ENCODE data around the gene WDR35.
"Not testable (repeated sequence)": the region's sequence is repeated elsewhere in the genome, so short reads cannot be mapped to it uniquely, and the experiment has no call there.

The WDR35 gene

DNA sequence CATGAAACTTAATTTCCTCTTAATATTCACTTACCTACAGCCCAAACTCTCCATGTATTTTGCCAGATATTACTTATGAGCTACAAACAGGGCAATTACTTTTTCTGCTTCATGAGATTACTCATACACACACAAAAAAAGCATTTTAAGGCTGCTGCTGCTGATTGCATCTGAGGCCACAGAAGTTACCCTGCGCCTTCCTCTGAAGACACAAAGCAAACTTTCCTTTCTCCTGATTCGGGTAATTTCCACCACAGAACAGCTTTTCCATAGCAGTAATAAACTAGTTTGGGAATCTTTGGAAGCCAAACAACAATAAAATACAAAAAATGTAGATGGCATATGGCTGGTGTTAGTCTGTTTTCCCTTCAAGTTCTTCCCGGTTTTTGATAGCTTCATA, 94.4 kb downstream of the WDR35 start:
- ChIA-PET CTCF (no interaction called here), POLR2A (no interaction called here)
- no peak overlapping the region for H3K4me3 ChIP-seq (ENCODE audit: control insufficient read depth in 1 of 7, extremely low read depth in 1 of 7, insufficient read depth in 4 of 7, low read depth in 2 of 7, low read length in 6 of 7)
- peak overlapping the region in 1 of 2 experiments; percentile 50 for H3K27ac ChIP-seq (ENCODE audit: insufficient read depth in 1 of 2, low read depth in 1 of 2, low read length in 2 of 2, poor library complexity in 1 of 2, severe bottlenecking in 2 of 2)
- H3K36me3 ChIP-seq (ENCODE audit: control insufficient read depth in 4 of 4, insufficient read depth in 4 of 4, low read length in 3 of 4), result peaks cover 0 to 3% (median 1%) of the 10 kb centered on the region in 4 experiments
- WGBS (ENCODE audit: insufficient coverage), result no CpG with 5 or more reads among the region's 3 CpGs
- no peak for DNase-seq
- H3K9me3 ChIP-seq (ENCODE audit: control extremely low read depth in 1 of 5, control insufficient read depth in 4 of 5, insufficient read depth in 2 of 5, low read depth in 1 of 5, low read length in 4 of 5), result no peaks in the 10 kb centered on the region
- H3K27me3 ChIP-seq (replicated peaks in 2 of 5; ENCODE audit: control insufficient read depth in 4 of 5, insufficient read depth in 5 of 5, low read length in 4 of 5), result no peaks in the 10 kb centered on the region
- H3K4me1 ChIP-seq (ENCODE audit: control extremely low read depth in 1 of 4, control insufficient read depth in 4 of 4, insufficient read depth in 4 of 4, low read length in 3 of 4), result peaks cover 13 to 38% (median 29%) of the 10 kb centered on the region in 4 experiments

DNA sequence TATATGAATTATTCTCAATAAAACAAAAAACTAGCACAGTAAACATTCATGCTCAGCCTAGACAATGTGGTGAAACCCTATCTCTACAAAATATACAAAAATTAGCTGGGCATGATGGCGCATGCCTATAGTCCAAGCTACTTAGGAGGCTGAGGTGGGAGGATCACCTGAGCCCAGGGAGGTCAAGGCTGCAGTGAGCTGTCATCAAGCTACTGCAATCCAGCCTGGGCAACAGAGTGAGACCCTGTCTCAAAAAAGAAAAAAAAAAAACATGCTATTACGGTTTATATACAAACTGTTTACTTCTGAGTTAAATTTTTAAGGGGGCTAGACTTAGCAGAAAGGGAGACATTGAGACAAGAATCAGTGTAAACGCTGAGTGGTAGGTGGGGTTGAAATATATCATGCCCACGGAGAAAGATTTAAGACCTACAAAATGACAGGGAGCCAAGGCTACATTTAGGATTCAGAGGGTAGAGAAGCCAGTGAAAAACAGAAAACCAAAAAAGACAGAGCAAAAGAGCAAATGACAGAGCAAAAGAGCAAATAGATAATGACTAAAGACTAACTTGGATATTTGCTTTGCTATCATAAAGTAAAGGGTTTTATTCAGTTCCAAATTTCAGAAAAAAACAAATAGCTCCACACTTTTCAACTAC, 95.6 kb downstream of the WDR35 start:
- no peak overlapping the region for H3K27ac ChIP-seq (ENCODE audit: insufficient read depth in 1 of 2, low read depth in 1 of 2, low read length in 2 of 2, poor library complexity in 1 of 2, severe bottlenecking in 2 of 2)
- H3K36me3 ChIP-seq (ENCODE audit: control insufficient read depth in 4 of 4, insufficient read depth in 4 of 4, low read length in 3 of 4), result peaks cover 0 to 3% (median 1%) of the 10 kb centered on the region in 4 experiments
- no peak for DNase-seq
- POLR2A ChIA-PET, result no interaction called here
- H3K9me3 ChIP-seq (ENCODE audit: control extremely low read depth in 1 of 5, control insufficient read depth in 4 of 5, insufficient read depth in 2 of 5, low read depth in 1 of 5, low read length in 4 of 5), result no peaks in the 10 kb centered on the region
- no peaks in the 10 kb centered on the region for H3K27me3 ChIP-seq (replicated peaks in 2 of 5; ENCODE audit: control insufficient read depth in 4 of 5, insufficient read depth in 5 of 5, low read length in 4 of 5)
- H3K4me1 ChIP-seq (ENCODE audit: control extremely low read depth in 1 of 4, control insufficient read depth in 4 of 4, insufficient read depth in 4 of 4, low read length in 3 of 4), result peaks cover 4 to 29% (median 20%) of the 10 kb centered on the region in 4 experiments
- no peak overlapping the region for H3K4me3 ChIP-seq (ENCODE audit: control insufficient read depth in 1 of 7, extremely low read depth in 1 of 7, insufficient read depth in 4 of 7, low read depth in 2 of 7, low read length in 6 of 7)
- 100% methylated on average over 3 of the region's 4 CpGs for WGBS (ENCODE audit: insufficient coverage)
- CTCF ChIA-PET, result no interaction called here

DNA sequence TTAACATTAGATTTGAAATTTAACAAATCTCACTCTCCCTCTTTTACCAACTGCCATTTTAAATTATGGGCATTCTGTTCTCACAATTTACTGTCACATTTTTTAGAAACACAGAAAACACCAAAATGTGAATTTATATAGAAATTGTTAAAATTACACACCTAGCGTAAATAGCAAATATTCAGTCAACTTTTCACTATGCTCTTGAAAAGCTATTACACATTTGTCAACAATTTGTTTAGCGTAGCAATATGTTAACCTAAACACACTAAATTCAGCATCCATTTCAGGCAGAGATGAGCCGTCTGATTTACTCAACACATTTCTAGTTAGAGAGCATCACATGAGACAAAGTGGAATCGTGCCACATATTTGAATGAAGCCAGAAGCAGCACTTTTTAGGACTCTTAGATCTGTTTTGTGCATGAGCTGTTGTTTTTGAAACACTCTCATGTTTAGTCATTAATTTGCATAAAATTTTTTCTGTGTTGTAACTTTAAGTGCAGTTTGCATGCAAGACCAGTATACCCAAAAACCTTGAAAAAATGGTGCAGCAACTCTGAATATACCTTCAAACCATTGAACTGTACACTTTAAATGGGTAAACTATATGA, 96.3 kb downstream of the WDR35 start:
- Histone ChIP-seq H3K27ac (ENCODE audit: insufficient read depth in 1 of 2, low read depth in 1 of 2, low read length in 2 of 2, poor library complexity in 1 of 2, severe bottlenecking in 2 of 2) (no peak overlapping the region), H3K4me1 (ENCODE audit: control extremely low read depth in 1 of 4, control insufficient read depth in 4 of 4, insufficient read depth in 4 of 4, low read length in 3 of 4) (peaks cover 0 to 24% (median 15%) of the 10 kb centered on the region in 4 experiments), H3K36me3 (ENCODE audit: control insufficient read depth in 4 of 4, insufficient read depth in 4 of 4, low read length in 3 of 4) (peaks cover 0 to 3% (median 1%) of the 10 kb centered on the region in 4 experiments), H3K9me3 (ENCODE audit: control extremely low read depth in 1 of 5, control insufficient read depth in 4 of 5, insufficient read depth in 2 of 5, low read depth in 1 of 5, low read length in 4 of 5) (no peaks in the 10 kb centered on the region), H3K27me3 (replicated peaks in 2 of 5; ENCODE audit: control insufficient read depth in 4 of 5, insufficient read depth in 5 of 5, low read length in 4 of 5) (no peaks in the 10 kb centered on the region), H3K4me3 (ENCODE audit: control insufficient read depth in 1 of 7, extremely low read depth in 1 of 7, insufficient read depth in 4 of 7, low read depth in 2 of 7, low read length in 6 of 7) (no peak overlapping the region)
- WGBS (ENCODE audit: insufficient coverage), result 100% methylated on average over 3 of the region's 4 CpGs
- CTCF ChIA-PET, result no interaction called here
- POLR2A ChIA-PET, result no interaction called here
- no peak for DNase-seq

DNA sequence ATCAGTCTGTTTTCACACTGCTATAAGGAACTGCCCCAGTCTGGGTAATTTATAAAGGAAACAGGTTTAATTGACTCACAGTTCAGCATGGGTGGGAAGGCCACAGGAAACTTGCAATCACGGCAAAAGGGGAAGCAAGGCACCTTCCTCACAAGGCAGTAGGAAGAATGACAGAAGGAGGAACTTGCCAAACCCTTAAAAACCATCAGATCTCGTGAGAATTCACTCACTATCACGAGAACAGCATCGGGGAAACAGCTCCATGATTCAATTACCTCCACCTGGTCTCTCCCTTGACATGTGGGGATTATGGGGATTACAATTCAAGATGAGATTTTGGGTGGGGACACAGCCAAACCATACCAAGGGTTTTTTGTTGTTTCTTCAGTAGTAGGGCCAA, 97.9 kb downstream of the WDR35 start:
- H3K27ac ChIP-seq (ENCODE audit: insufficient read depth in 1 of 2, low read depth in 1 of 2, low read length in 2 of 2, poor library complexity in 1 of 2, severe bottlenecking in 2 of 2); POLR2A ChIA-PET; H3K36me3 ChIP-seq (ENCODE audit: control insufficient read depth in 4 of 4, insufficient read depth in 4 of 4, low read length in 3 of 4); H3K9me3 ChIP-seq (ENCODE audit: control extremely low read depth in 1 of 5, control insufficient read depth in 4 of 5, insufficient read depth in 2 of 5, low read depth in 1 of 5, low read length in 4 of 5); H3K27me3 ChIP-seq (replicated peaks in 2 of 5; ENCODE audit: control insufficient read depth in 4 of 5, insufficient read depth in 5 of 5, low read length in 4 of 5); H3K4me3 ChIP-seq (ENCODE audit: control insufficient read depth in 1 of 7, extremely low read depth in 1 of 7, insufficient read depth in 4 of 7, low read depth in 2 of 7, low read length in 6 of 7): not testable (repeated sequence)
- WGBS (ENCODE audit: insufficient coverage), result no CpG with 5 or more reads among the region's 4 CpGs
- DNase-seq, result peak; percentile 84 to 97 (median 94)
- H3K4me1 ChIP-seq (ENCODE audit: control extremely low read depth in 1 of 4, control insufficient read depth in 4 of 4, insufficient read depth in 4 of 4, low read length in 3 of 4), result peaks cover 0 to 14% (median 7%) of the 10 kb centered on the region in 4 experiments
- CTCF ChIA-PET, result interaction anchor here (1.1 kb wide), 1 partner anchor 531 kb away, joined by 3 read pairs; no protein-coding TSS in a partner anchor

DNA sequence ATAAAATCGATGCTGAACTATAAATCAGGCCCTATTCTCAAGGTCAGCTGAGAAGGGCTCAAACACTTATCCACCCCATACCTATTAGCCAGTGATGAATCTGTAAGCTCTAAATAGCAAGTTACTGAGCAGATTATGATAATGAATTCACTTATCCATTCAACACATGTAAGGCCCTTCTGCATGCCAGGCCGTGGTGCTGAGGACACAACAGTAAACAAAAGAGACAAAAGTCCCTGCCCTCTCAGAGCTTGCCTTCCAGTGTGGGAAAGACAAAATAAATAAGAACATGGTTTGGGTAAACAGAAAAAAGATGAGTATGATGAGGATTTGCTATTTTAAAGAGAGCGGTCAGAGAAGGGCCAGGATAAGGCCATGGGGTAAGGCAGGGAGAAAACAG, 99.8 kb downstream of the WDR35 start:
- 100% methylated on average over 1 of the region's 3 CpGs for WGBS (ENCODE audit: insufficient coverage)
- Histone ChIP-seq H3K4me1 (ENCODE audit: control extremely low read depth in 1 of 4, control insufficient read depth in 4 of 4, insufficient read depth in 4 of 4, low read length in 3 of 4) (peaks cover 0 to 11% (median 7%) of the 10 kb centered on the region in 4 experiments), H3K9me3 (ENCODE audit: control extremely low read depth in 1 of 5, control insufficient read depth in 4 of 5, insufficient read depth in 2 of 5, low read depth in 1 of 5, low read length in 4 of 5) (no peaks in the 10 kb centered on the region), H3K4me3 (ENCODE audit: control insufficient read depth in 1 of 7, extremely low read depth in 1 of 7, insufficient read depth in 4 of 7, low read depth in 2 of 7, low read length in 6 of 7) (no peak overlapping the region), H3K36me3 (ENCODE audit: control insufficient read depth in 4 of 4, insufficient read depth in 4 of 4, low read length in 3 of 4) (peaks cover 0 to 3% (median 0%) of the 10 kb centered on the region in 4 experiments), H3K27ac (ENCODE audit: insufficient read depth in 1 of 2, low read depth in 1 of 2, low read length in 2 of 2, poor library complexity in 1 of 2, severe bottlenecking in 2 of 2) (no peak overlapping the region), H3K27me3 (replicated peaks in 2 of 5; ENCODE audit: control insufficient read depth in 4 of 5, insufficient read depth in 5 of 5, low read length in 4 of 5) (no peaks in the 10 kb centered on the region)
- ChIA-PET POLR2A (no interaction called here), CTCF (no interaction called here)
- DNase-seq, result no peak

DNA sequence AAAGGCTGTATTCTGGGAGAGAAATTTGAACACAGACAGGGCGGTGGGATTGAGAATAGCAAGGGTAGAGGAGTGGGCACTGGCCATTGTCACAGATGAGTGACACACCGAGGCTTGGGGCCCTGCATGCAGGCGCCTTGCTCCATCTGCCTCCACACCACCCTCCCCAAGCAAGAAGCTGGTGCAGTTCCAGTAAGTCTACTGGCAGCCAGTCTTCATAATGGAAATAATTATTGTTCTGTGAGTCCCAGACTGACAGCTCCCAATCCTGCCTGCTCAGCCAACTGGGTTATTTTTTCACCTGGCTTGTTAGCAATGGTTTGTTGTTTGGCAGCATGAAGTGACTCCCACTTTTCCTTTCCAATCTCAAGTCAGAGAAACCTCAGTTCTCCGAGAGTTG, 101.1 kb downstream of the WDR35 start:
- Histone ChIP-seq H3K9me3 (ENCODE audit: control extremely low read depth in 1 of 5, control insufficient read depth in 4 of 5, insufficient read depth in 2 of 5, low read depth in 1 of 5, low read length in 4 of 5) (no peaks in the 10 kb centered on the region), H3K27ac (ENCODE audit: insufficient read depth in 1 of 2, low read depth in 1 of 2, low read length in 2 of 2, poor library complexity in 1 of 2, severe bottlenecking in 2 of 2) (no peak overlapping the region), H3K27me3 (replicated peaks in 2 of 5; ENCODE audit: control insufficient read depth in 4 of 5, insufficient read depth in 5 of 5, low read length in 4 of 5) (no peaks in the 10 kb centered on the region), H3K4me3 (ENCODE audit: control insufficient read depth in 1 of 7, extremely low read depth in 1 of 7, insufficient read depth in 4 of 7, low read depth in 2 of 7, low read length in 6 of 7) (no peak overlapping the region), H3K36me3 (ENCODE audit: control insufficient read depth in 4 of 4, insufficient read depth in 4 of 4, low read length in 3 of 4) (peaks cover 0 to 2% (median 0%) of the 10 kb centered on the region in 4 experiments), H3K4me1 (ENCODE audit: control extremely low read depth in 1 of 4, control insufficient read depth in 4 of 4, insufficient read depth in 4 of 4, low read length in 3 of 4) (peaks cover 0 to 11% (median 7%) of the 10 kb centered on the region in 4 experiments)
- WGBS (ENCODE audit: insufficient coverage), result 94% methylated on average over 2 of the region's 4 CpGs
- ChIA-PET CTCF (no interaction called here), POLR2A (no interaction called here)
- DNase-seq, result no peak

DNA sequence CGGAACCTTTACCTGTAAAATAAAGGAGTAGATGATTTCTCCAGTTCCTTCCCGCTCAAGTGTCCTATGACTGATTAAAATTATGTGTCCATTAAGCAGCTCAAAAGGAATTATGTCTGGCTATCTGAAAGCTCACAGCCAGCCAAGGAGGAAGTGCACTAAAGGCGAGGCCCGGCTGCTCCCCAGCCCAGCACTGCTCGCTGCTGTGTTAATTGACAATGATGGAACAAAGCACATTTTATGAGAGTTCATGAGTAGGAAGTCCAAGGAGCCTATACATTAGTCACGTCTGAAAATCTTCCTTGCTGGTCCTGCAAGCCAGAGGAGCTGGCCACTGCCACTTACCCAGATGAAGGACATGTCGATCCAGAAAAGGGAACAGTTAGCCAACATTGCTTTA, 102.4 kb downstream of the WDR35 start:
- no peak overlapping the region for H3K4me3 ChIP-seq (ENCODE audit: control insufficient read depth in 1 of 7, extremely low read depth in 1 of 7, insufficient read depth in 4 of 7, low read depth in 2 of 7, low read length in 6 of 7)
- ChIA-PET POLR2A (no interaction called here), CTCF (no interaction called here)
- no peaks in the 10 kb centered on the region for H3K27me3 ChIP-seq (replicated peaks in 2 of 5; ENCODE audit: control insufficient read depth in 4 of 5, insufficient read depth in 5 of 5, low read length in 4 of 5)
- H3K27ac ChIP-seq (ENCODE audit: insufficient read depth in 1 of 2, low read depth in 1 of 2, low read length in 2 of 2, poor library complexity in 1 of 2, severe bottlenecking in 2 of 2), result no peak overlapping the region
- no peaks in the 10 kb centered on the region for H3K9me3 ChIP-seq (ENCODE audit: control extremely low read depth in 1 of 5, control insufficient read depth in 4 of 5, insufficient read depth in 2 of 5, low read depth in 1 of 5, low read length in 4 of 5)
- H3K4me1 ChIP-seq (ENCODE audit: control extremely low read depth in 1 of 4, control insufficient read depth in 4 of 4, insufficient read depth in 4 of 4, low read length in 3 of 4), result peaks cover 0 to 11% (median 7%) of the 10 kb centered on the region in 4 experiments
- no peaks in the 10 kb centered on the region for H3K36me3 ChIP-seq (ENCODE audit: control insufficient read depth in 4 of 4, insufficient read depth in 4 of 4, low read length in 3 of 4)
- no peak for DNase-seq
- WGBS (ENCODE audit: insufficient coverage), result 60% methylated on average over 5 of the region's 7 CpGs

Measured in common myeloid progenitor, CD34-positive (primary cell).